GM12864 (cell line): ENCODE results near the gene AGPAT4.

Experiments used
- DNase-seq: peaks from one replicate; pipeline ENCODE4 v3.0.0-alpha.2; 2011; ENCODE audit warnings: low read depth
- H3K4me3 ChIP-seq: 2 replicates; pipeline ENCODE4 v1.5.1; 2011; ENCODE audit warnings: mild to moderate bottlenecking, low read depth, low read length, control low read depth
- TF ChIP-seq, protein P1 (sequence below): IDR thresholded peaks from 2 replicates; pipeline ENCODE4 v1.5.1; 2011; ENCODE audit warnings: low read depth, mild to moderate bottlenecking, moderate library complexity, low read length, control low read depth, inconsistent platforms; ENCODE audit errors: missing control alignments

AGPAT4 gene

DNA sequence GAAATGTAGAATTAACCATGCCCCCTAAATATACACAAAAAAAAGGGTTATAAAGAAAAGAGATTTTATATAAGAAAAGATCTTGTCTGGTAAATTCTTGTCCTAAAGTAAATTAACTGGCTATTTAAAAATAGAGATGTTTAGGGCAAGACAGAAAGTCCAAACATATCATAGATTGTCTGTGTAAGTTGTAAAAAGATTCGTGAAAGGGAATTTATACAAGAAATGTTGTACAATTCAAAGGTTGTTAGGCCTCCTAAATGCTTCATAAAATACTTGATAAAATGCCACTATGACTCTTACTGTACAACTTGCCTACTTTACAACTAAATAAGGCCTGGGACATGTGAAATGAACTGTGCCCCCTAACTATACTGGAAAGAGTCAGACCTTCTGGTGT is 21.9 kb upstream of the AGPAT4 start:
- H3K4me3 ChIP-seq: no peak overlapping the region
- no peak for DNase-seq
- TF ChIP-seq, protein P1, sequence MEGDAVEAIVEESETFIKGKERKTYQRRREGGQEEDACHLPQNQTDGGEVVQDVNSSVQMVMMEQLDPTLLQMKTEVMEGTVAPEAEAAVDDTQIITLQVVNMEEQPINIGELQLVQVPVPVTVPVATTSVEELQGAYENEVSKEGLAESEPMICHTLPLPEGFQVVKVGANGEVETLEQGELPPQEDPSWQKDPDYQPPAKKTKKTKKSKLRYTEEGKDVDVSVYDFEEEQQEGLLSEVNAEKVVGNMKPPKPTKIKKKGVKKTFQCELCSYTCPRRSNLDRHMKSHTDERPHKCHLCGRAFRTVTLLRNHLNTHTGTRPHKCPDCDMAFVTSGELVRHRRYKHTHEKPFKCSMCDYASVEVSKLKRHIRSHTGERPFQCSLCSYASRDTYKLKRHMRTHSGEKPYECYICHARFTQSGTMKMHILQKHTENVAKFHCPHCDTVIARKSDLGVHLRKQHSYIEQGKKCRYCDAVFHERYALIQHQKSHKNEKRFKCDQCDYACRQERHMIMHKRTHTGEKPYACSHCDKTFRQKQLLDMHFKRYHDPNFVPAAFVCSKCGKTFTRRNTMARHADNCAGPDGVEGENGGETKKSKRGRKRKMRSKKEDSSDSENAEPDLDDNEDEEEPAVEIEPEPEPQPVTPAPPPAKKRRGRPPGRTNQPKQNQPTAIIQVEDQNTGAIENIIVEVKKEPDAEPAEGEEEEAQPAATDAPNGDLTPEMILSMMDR: no peak

- H3K4me3 ChIP-seq: no peak overlapping the region
- TF ChIP-seq, protein P1: no peak
- no peak for DNase-seq
Measured at GRCh38 chr6:161292650-161293281, 18.9 kb upstream of the AGPAT4 start.

DNA sequence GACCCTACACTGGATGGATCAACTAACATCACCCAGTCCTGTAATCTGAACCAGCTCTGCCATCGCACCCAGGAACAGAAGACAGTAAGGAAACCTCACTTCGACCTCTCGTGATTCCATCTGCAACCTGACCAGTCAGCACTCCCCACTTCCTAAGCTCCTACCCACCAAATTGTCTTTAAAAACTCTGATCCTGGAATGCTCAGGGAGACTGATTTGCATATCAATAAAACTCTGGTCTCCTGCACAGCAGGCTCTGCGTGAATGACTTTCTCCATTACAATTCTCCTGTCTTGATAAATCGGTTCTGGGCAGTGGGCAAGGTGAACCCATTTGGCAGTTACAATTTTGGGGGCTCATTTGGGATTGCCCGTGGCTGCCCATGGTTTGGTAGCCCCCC is 18.3 kb upstream of the AGPAT4 start:
- no peak for DNase-seq
- TF ChIP-seq, protein P1: no peak
- H3K4me3 ChIP-seq: no peak overlapping the region

DNA sequence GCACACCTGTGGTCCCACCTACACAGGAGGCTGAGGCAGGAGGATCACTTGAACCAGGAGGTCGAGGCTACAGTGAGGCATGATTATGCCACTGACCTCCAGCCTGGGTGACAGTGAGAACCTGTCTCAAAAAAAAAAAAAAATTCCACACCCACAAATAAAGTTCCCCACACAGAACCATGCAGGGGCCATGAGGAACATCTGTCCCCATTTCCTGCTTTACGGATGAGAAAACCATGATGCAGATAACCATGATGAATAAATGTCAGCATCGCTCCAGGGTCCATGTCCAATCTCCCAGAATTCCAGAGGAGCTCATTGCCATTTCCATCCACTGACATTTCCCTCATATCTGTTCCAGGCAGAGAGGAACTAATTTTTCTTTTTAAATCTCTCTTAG is 16.9 kb upstream of the AGPAT4 start:
- DNase-seq: no peak
- H3K4me3 ChIP-seq: no peak overlapping the region

DNA sequence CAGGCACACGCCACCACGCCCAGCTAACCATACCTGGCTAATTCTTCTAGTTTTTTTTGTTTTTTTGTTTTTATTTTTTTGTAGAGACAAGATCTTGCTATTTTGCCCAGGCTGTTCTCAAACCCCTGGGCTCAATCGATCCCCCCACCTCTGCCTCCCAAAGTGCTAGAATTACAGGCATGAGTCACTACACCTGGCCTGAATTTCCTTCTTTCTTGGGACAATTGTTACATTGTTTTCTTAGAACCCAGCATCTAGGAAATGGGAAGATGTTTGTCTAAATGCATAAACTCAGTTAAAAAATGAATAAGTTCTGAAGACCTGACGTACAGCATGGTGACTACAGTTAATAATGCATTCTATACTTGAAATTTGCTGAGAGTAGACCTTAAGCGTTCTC is 10.8 kb upstream of the AGPAT4 start:
- H3K4me3 ChIP-seq: no peak overlapping the region
- no peak for DNase-seq
- TF ChIP-seq, protein P1: no peak

More for the DNA sequence above, 16.9 kb upstream of the AGPAT4 start:
- TF ChIP-seq, protein P1: no peak

DNA sequence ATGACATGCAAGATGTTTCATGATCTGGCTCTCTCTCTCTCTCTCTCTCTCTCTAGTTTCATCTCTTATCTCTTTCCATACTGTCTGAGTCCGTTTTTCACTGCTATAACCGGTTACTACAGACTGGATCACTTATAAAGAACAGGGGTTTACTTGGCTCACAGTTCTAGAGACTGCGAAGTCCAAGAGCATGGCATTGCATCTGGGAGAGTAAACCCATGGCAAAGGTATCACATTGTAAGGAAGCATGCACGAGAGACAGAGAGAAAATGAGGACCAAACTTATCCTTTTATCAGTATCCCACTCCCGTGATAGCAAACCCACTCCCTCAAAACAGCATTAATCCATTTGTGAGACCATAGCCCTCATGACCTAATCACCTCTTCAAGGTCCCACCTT is 7.2 kb upstream of the AGPAT4 start:
- TF ChIP-seq, protein P1: no peak
- DNase-seq: no peak
- no peak overlapping the region for H3K4me3 ChIP-seq
